Endothelial cell (in vitro differentiated cells): ENCODE results near the gene ITGA8. TPM values are rescaled to one million over a fixed set of nuclear protein-coding genes. Genes with fewer than 3 reads are reported as not detected.

Experiments used
- DNase-seq: peaks from one replicate; pipeline ENCODE4 v3.0.0; 2021; ENCODE audit warnings: low spot score
- H3K27ac Mint-ChIP-seq: one replicate; pipeline ENCODE4 v1.8.0; 2021; ENCODE audit warnings: mixed read lengths, inconsistent platforms; ENCODE audit not compliant: unreplicated experiment
- H3K27me3 Mint-ChIP-seq: one replicate; pipeline ENCODE4 v1.8.0; 2021; ENCODE audit warnings: mild to moderate bottlenecking, moderate library complexity, mixed read lengths, inconsistent platforms; ENCODE audit not compliant: unreplicated experiment
- H3K36me3 Mint-ChIP-seq: one replicate; pipeline ENCODE4 v1.8.0; 2021; ENCODE audit warnings: mild to moderate bottlenecking, low read depth, mixed read lengths, inconsistent platforms; ENCODE audit not compliant: unreplicated experiment
- H3K4me1 Mint-ChIP-seq: one replicate; pipeline ENCODE4 v1.8.0; 2021; ENCODE audit warnings: mild to moderate bottlenecking, mixed read lengths, inconsistent platforms; ENCODE audit not compliant: unreplicated experiment
- H3K4me3 Mint-ChIP-seq: one replicate; pipeline ENCODE4 v1.8.0; 2021; ENCODE audit warnings: mild to moderate bottlenecking, mixed read lengths, inconsistent platforms; ENCODE audit not compliant: unreplicated experiment
- H3K9me3 Mint-ChIP-seq: one replicate; pipeline ENCODE4 v1.8.0; 2021; ENCODE audit warnings: mixed read lengths, inconsistent platforms; ENCODE audit not compliant: unreplicated experiment
- CTCF ChIP-seq: fragments of 200-600 bp; sonication (generic); IDR thresholded peaks from one replicate; pipeline ENCODE4 v1.5.0; 2021; ENCODE audit warnings: antibody characterized with exemption; ENCODE audit not compliant: unreplicated experiment
- total RNA-seq: library from RNA; stranded (reverse); fragmentation: NEBNext Ultra II Directional; extraction: Animal tissue kit (Norgen Biotek cat#: 25700); gene quantifications from one replicate; pipeline ENCODE4 v1.2.1, GENCODE V29; 2021; ENCODE audit not compliant: unreplicated experiment

Gene ITGA8
- total RNA-seq, 1 donor from 2014 or later = 0.51 TPM

- H3K4me1 Mint-ChIP-seq = peaks cover 5% of the 10 kb centered on the region
- H3K27ac Mint-ChIP-seq = no peak overlapping the region
- H3K9me3 Mint-ChIP-seq = no peaks in the 10 kb centered on the region
- H3K36me3 Mint-ChIP-seq = no peaks in the 10 kb centered on the region
- TF ChIP-seq CTCF = no peak
- peaks cover 7% of the 10 kb centered on the region for H3K27me3 Mint-ChIP-seq
- peak overlapping the region; percentile 92 for H3K4me3 Mint-ChIP-seq
- DNase-seq = peak; percentile 4
Measured at GRCh38 chr10:15718694-15719048, 1.1 kb downstream of the ITGA8 start.

DNA sequence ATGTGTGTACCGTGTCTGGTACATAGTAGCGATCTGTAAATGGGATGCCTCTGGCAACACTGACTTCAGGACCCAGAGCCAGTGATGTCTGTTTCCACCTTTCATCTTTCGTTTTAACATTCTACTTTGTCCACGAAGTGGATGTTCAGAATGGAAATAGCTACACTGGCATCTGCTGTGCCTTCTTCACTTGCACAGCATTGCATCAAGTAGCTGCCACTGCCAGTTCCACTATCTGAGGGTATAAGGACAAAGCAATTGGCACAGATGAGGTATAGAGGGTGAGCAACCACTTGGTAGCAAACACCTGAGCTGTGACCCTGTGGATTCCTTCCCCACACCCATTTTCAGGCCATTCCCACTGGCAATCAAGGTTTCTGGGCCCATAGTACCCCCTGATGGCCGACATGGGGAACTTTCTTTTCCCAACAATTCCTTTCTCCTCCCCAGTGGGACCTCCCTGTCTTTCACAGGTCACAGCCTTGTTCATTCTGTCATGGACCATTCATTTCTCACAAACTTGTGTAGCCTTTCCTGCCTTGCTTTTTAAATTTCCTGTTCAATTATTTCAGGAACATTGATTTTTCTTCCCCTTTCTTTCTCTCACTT, 4.0 kb downstream of the ITGA8 start:
- no peaks in the 10 kb centered on the region for H3K36me3 Mint-ChIP-seq
- no peak overlapping the region for H3K4me3 Mint-ChIP-seq
- peaks cover 7% of the 10 kb centered on the region for H3K27me3 Mint-ChIP-seq
- peaks cover 11% of the 10 kb centered on the region for H3K4me1 Mint-ChIP-seq
- H3K27ac Mint-ChIP-seq = no peak overlapping the region
- TF ChIP-seq CTCF = peak; percentile 55
- peak; percentile 55 for DNase-seq
- no peaks in the 10 kb centered on the region for H3K9me3 Mint-ChIP-seq

GRCh38 chr10:15714847-15715246, 4.9 kb downstream of the ITGA8 start:
- Mint-ChIP-seq H3K9me3 (no peaks in the 10 kb centered on the region), H3K27ac (no peak overlapping the region), H3K27me3 (peaks cover 5% of the 10 kb centered on the region), H3K36me3 (no peaks in the 10 kb centered on the region), H3K4me3 (no peak overlapping the region), H3K4me1 (peaks cover 11% of the 10 kb centered on the region)
- TF ChIP-seq CTCF = no peak
- no peak for DNase-seq

DNA sequence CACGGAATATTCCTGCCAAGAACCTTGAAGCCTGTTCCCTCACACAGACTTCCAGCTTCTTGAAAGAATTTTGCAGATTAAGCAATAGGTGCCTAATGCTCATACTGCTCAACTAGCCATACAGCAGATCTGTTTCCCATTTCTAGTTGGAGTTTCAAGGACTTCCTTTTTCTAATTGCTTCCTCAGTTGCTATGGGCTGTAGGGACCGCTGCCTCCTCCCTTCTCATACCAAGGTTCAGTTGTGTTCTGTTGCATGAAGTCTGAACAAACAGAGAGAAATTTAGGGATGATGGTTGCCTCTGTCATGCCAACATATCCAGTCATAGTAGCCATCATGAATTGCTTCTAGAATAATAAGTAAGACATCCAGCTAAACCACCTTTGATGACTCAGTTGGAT, 6.8 kb downstream of the ITGA8 start:
- no peak for DNase-seq
- H3K36me3 Mint-ChIP-seq = no peaks in the 10 kb centered on the region
- no peak overlapping the region for H3K4me3 Mint-ChIP-seq
- peaks cover 6% of the 10 kb centered on the region for H3K4me1 Mint-ChIP-seq
- TF ChIP-seq CTCF = no peak
- H3K9me3 Mint-ChIP-seq = no peaks in the 10 kb centered on the region
- no peak overlapping the region for H3K27ac Mint-ChIP-seq
- H3K27me3 Mint-ChIP-seq = no peaks in the 10 kb centered on the region

DNA sequence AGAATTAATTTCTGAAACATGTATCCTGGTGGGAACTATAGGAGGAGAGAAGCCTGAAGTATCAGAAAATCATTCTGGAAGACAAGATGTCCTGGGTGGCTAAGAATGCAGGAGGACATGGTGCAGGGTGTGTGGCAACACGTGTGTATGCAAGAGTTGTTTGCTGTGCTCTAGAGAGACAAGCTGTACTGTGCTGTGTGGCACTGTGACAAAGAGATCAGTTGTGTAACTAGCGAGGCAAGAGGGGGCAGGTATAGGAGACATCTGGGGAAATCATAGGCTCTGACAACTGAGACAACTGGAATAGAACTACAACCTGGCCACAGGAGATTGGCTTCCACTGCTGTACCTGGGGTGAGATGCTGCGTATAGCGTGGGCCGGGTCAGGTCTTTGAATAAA, 9.3 kb downstream of the ITGA8 start:
- no peaks in the 10 kb centered on the region for H3K27me3 Mint-ChIP-seq
- H3K4me1 Mint-ChIP-seq = peaks cover 6% of the 10 kb centered on the region
- no peak for DNase-seq
- no peak for TF ChIP-seq CTCF
- no peaks in the 10 kb centered on the region for H3K9me3 Mint-ChIP-seq
- H3K4me3 Mint-ChIP-seq = no peak overlapping the region
- no peak overlapping the region for H3K27ac Mint-ChIP-seq
- H3K36me3 Mint-ChIP-seq = no peaks in the 10 kb centered on the region
